Medulla oblongata (tissue), 1 donor: ENCODE data around the gene PRR9.
"Not testable (repeated sequence)": the region's sequence is repeated elsewhere in the genome, so short reads cannot be mapped to it uniquely, and the experiment has no call there.

Experiments
- DNase-seq: peaks from one replicate; pipeline ENCODE4 v3.0.0-alpha.2; 2015; ENCODE audit errors: extremely low spot score

The PRR9 gene

GRCh38 chr1:153229076-153229829 is 11.9 kb downstream of the PRR9 start:
- not testable (repeated sequence) for DNase-seq

GRCh38 chr1:153231363-153231762 is 14.0 kb downstream of the PRR9 start:
- DNase-seq: no peak

GRCh38 chr1:153231785-153232184 is 14.4 kb downstream of the PRR9 start:
- DNase-seq: no peak

GRCh38 chr1:153232553-153232952 is 15.2 kb downstream of the PRR9 start:
- DNase-seq: no peak

- no peak for DNase-seq
These were observed 16.1 kb downstream of the PRR9 start for GRCh38 chr1:153233448-153233847.

GRCh38 chr1:153238527-153238926 is 21.1 kb downstream of the PRR9 start:
- no peak for DNase-seq

- DNase-seq: no peak
These were observed 24.8 kb downstream of the PRR9 start for GRCh38 chr1:153242160-153242559.

GRCh38 chr1:153245466-153245865 is 28.1 kb downstream of the PRR9 start:
- no peak for DNase-seq

- no peak for DNase-seq
These were observed 28.6 kb downstream of the PRR9 start for GRCh38 chr1:153246018-153246417.

- no peak for DNase-seq
These were observed 29.4 kb downstream of the PRR9 start for GRCh38 chr1:153246825-153247224.

GRCh38 chr1:153248176-153248879 is 30.9 kb downstream of the PRR9 start:
- no peak for DNase-seq

GRCh38 chr1:153250166-153250565 is 32.8 kb downstream of the PRR9 start:
- DNase-seq: no peak

GRCh38 chr1:153251087-153251486 is 33.7 kb downstream of the PRR9 start:
- no peak for DNase-seq

- DNase-seq: no peak
These were observed 34.2 kb downstream of the PRR9 start for GRCh38 chr1:153251562-153251961.

GRCh38 chr1:153251988-153252387 is 34.6 kb downstream of the PRR9 start:
- no peak for DNase-seq

GRCh38 chr1:153253076-153253475 is 35.7 kb downstream of the PRR9 start:
- DNase-seq: no peak

- no peak for DNase-seq
These were observed 36.3 kb downstream of the PRR9 start for GRCh38 chr1:153253693-153254092.

- DNase-seq: no peak
These were observed 42.0 kb downstream of the PRR9 start, which contains the start of gene LORICRIN for GRCh38 chr1:153259387-153259786. Gene LORICRIN, plus strand, starts transcription at chr1:153259687. Its CDS starts 1,263 bp downstream, at chr1:153260950.

GRCh38 chr1:153260585-153261280 is 43.3 kb downstream of the PRR9 start:
- DNase-seq: peak; percentile 5

GRCh38 chr1:153261281-153262069 is 44.1 kb downstream of the PRR9 start:
- DNase-seq: no peak

- DNase-seq: no peak
These were observed 44.6 kb downstream of the PRR9 start for GRCh38 chr1:153262070-153262366.
